ENCODE data around the gene DYNLL2. TPM values are rescaled to one million over a fixed set of nuclear protein-coding genes. Genes with fewer than 3 reads are reported as not detected.
A peak's percentile ranks its signal among the peaks of the same experiment; 100 is the strongest.
"Not testable (repeated sequence)": the region's sequence is repeated elsewhere in the genome, so short reads cannot be mapped to it uniquely, and the experiment has no call there.

Gene DYNLL2
- total RNA-seq, 1 donor from 2014 or later = 20.5 TPM

GRCh38 chr17:58101898-58102297 is 18.7 kb downstream of the DYNLL2 start:
- DNase-seq (ENCODE audit: low spot score) = not testable (repeated sequence)

- no peak for DNase-seq (ENCODE audit: low spot score)
These were observed 21.9 kb downstream of the DYNLL2 start for GRCh38 chr17:58105093-58105492.

GRCh38 chr17:58107306-58107705 is 24.1 kb downstream of the DYNLL2 start:
- DNase-seq (ENCODE audit: low spot score) = no peak

DNA sequence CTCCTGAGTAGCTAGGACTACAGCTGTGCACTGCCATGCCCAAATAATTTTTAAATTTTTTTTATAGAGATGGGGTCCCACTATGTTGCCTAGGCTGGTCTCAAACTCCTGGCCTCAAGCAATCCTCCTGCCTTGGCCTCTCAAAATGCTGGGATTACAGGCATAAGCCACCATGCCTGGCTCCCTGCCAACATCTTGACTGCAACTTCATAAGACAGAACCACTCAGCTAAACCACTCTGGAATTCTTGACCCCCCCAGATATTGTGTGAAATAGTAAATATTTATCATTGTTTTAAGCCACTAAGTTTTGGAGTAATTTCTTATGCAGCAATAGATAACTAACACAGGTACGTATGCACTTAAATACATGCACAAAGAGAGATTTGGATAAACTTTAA is 26.0 kb downstream of the DYNLL2 start:
- DNase-seq (ENCODE audit: low spot score) = no peak

DNA sequence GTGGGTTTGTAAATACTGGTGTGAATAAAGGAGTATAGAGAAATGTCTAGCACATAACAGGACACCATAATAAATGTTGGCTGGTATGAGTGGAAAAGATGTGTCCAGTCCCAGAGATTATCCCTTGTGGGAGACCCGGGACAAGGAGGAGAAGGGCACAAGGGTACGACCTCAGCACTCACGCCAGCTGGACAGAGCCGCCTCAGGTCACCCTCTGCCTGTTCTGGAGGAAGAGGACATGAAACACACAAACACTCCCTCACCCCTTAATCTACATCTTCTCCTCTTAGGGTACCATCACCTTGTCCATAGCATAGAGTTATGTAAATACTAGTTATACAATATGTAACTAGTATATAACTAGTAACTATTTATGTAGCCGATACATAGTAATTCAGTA is 26.8 kb downstream of the DYNLL2 start:
- no peak for DNase-seq (ENCODE audit: low spot score)

- DNase-seq (ENCODE audit: low spot score) = no peak
These were observed 28.5 kb downstream of the DYNLL2 start for GRCh38 chr17:58111676-58112075.

DNA sequence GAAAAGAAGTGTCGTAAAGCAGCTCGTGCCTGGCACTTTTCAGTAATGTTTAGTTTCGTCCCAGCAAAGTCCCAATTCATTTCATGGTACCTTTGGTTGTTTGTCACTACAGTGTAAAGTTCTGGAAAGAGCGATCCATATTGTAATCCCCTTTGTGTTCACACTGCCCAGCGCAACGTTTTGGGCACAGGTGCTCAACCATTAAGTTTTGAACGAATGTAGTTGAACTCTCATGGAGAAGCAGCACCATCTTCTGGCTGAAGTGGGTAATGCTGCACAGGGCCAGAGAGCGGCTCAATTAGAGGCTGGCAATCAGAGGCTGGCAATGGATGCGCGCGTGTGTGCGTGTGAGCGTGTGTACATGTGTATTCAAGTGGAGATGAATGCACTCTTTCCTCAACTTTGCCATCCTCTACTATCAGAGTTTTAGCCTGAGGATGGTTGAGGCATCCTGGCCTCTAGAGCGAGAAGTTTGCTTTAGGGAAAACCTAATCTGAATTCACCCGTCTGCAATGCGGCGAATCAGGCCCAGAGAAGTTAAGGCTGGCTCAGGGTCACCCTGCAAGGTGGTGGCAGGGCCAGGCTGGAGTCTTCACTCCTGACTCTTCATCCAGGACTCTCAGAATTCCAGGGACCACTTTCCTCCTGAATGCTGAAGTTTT is 29.9 kb downstream of the DYNLL2 start:
- DNase-seq (ENCODE audit: low spot score) = peak; percentile 59

DNA sequence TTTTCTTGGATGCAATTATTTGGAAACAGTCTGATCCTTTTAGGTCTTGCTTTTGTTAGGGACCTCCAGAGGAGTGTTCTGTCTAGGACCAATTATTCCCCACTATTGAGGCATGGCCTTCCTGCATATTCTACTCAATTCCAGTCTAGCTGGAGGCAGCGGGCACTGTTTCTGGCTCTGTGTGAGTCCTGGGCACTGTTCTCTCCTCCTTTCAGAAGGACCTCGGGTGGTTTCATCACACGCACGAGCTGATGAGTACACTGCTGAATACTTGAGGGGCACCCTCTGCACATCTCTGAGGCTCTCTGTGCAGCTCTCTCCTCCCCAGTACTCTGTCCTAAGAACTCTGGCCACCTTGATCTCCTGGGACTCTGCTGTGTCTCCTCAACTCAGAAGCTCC is 30.7 kb downstream of the DYNLL2 start:
- no peak for DNase-seq (ENCODE audit: low spot score)

DNA sequence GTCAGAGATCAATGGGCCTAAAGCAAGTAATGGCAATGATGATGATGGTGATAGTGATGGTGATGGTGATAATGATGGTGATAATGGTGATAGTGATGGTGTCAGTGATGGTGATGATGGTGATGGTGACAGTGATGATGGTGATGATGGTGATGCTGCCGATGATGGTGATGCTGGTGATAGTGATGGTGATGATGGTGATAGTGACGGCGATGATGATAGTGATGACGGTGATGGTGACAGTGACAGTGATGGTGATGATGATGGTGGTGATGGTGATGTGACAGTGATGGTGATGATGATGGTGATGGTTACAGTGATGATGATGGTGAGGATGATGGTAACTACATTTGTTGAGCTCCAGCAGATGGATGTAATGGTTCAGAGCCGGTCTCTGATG is 34.2 kb downstream of the DYNLL2 start:
- no peak for DNase-seq (ENCODE audit: low spot score)

DNA sequence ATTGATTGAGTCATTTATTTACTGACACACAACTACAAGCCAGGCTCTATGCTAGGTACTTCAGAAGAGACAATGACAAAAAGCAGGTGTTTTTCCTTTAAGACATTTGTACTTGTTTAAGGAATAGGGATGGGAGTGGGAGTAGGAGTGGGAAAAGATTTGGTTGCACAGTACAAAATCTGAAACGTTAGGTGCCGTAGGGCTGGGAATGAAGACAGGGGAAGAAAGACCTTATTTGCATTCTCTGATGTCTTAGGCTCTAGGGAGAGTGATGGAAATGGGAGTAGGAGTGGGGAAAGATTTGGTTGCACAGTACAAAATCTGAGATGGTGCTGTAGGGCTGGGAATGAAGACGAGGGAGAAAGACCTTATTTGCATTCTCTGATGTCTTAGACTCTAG is 36.3 kb downstream of the DYNLL2 start:
- no peak for DNase-seq (ENCODE audit: low spot score)

GRCh38 chr17:58120195-58120822 is 37.1 kb downstream of the DYNLL2 start:
- DNase-seq (ENCODE audit: low spot score) = peak; percentile 70

DNA sequence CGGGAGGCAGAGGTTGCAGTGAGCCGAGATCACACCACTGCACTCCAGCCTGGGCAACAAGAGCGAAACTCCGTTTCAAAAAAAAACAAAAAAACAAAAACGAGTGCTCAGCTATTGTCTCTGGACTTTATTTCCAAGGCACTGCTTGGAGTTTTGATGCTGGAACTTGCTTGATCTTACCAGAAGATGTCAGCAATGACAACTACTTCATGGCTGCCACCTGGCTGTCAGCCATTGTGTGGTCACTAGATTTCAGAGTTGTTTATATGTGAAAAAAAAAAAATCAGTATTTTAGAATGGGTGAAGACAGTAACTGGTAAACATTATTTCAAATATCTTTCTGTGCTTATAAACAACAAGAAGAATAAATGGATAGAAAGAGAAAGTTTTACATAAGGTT is 38.7 kb downstream of the DYNLL2 start:
- peak; percentile 14 for DNase-seq (ENCODE audit: low spot score)

GRCh38 chr17:58127846-58128245 is 44.6 kb downstream of the DYNLL2 start:
- no peak for DNase-seq (ENCODE audit: low spot score)

GRCh38 chr17:58132697-58133096 is 49.5 kb downstream of the DYNLL2 start:
- DNase-seq (ENCODE audit: low spot score) = not testable (repeated sequence)

DNA sequence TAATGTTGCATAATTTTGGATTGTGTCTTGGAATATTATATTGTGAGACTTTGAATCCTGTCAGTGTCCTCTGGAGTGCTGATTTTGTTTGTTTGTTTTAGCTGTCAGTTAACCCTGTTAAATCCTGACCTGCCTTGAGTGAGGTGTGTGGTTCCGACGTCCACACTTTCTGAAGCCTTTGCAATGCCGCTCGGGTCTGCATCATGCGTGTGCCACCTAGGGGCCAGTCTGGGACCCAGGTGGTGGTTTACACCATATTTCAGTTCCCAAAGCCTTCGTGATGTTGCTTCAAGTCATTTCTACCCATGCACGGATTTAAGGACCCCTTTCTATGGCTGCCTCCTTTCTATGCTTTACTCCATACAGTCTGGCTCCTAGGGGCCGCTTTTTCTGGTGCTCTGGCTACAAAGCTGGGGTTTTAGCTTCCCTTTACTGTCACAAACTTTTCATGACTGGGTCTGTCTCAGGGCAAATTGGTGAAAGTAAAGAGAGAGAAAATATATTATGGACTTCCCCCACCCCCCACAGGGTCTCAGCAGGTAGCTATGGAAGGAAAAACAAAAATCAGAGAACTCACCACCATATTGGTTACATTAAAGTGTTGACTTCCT is 53.6 kb downstream of the DYNLL2 start:
- DNase-seq (ENCODE audit: low spot score) = no peak

DNA sequence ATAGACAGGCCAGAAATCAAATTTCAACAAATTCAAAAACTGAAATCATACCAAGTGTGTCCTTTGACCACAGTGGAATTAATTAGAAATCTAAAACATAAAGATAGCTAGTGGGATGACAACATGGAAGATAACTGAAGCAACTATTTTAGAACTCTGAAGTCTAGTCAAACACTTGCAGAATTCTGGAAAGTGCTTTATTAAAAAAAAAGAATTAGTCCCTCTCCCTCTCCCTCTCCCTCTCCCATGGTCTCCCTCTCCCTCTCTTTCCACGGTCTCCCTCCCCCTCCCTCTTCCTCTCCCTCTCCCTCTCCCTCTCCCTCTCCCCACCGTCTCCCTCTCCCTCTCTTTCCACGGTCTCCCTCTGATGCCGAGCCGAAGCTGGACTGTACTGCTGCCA is 58.3 kb downstream of the DYNLL2 start:
- DNase-seq (ENCODE audit: low spot score) = no peak

- not testable (repeated sequence) for DNase-seq (ENCODE audit: low spot score)
These were observed 60.1 kb downstream of the DYNLL2 start for GRCh38 chr17:58143335-58143734.

- DNase-seq (ENCODE audit: low spot score) = no peak
These were observed 61.6 kb downstream of the DYNLL2 start for GRCh38 chr17:58144801-58145200.

Other genes starting within 250 kb of the DYNLL2 start
- 9.6 TPM for gene MRPS23, start 233.4 kb upstream of the DYNLL2 start, total RNA-seq (ENCODE audit: insufficient read depth, low replicate concordance)
- 38.3 TPM for gene CUEDC1, start 128.0 kb upstream of the DYNLL2 start, total RNA-seq (ENCODE audit: insufficient read depth, low replicate concordance)
- 50.3 TPM for gene VEZF1, start 95.2 kb upstream of the DYNLL2 start, total RNA-seq (ENCODE audit: insufficient read depth, low replicate concordance)
- gene SRSF1, start 76.2 kb upstream of the DYNLL2 start, total RNA-seq (ENCODE audit: insufficient read depth, low replicate concordance) = 209 TPM
- gene OR4D1, start 65.0 kb downstream of the DYNLL2 start, total RNA-seq (ENCODE audit: insufficient read depth, low replicate concordance) = 4.6 TPM
- gene OR4D2, start 83.6 kb downstream of the DYNLL2 start, total RNA-seq (ENCODE audit: insufficient read depth, low replicate concordance) = 2.2 TPM
- not detected for gene EPX, start 109.3 kb downstream of the DYNLL2 start, total RNA-seq (ENCODE audit: insufficient read depth, low replicate concordance)
- 6.5 TPM for gene MKS1, start 135.8 kb downstream of the DYNLL2 start, total RNA-seq (ENCODE audit: insufficient read depth, low replicate concordance)
- gene LPO, start 155.2 kb downstream of the DYNLL2 start, total RNA-seq (ENCODE audit: insufficient read depth, low replicate concordance) = 0.24 TPM
- gene MPO, start 197.5 kb downstream of the DYNLL2 start, total RNA-seq (ENCODE audit: insufficient read depth, low replicate concordance) = not detected
- 18.1 TPM for gene TSPOAP1, start 245.4 kb downstream of the DYNLL2 start, total RNA-seq (ENCODE audit: insufficient read depth, low replicate concordance)

All from umbilical cord (tissue), 2 donors.